ENCODE results near the gene RAPGEF2.
"Not testable (repeated sequence)": the region's sequence is repeated elsewhere in the genome, so short reads cannot be mapped to it uniquely, and the experiment has no call there.

RAPGEF2 gene

GRCh38 chr4:159075531-159075932 lies 27.3 kb upstream of the RAPGEF2 start:
- WGBS, 2 experiments (ENCODE audit: insufficient coverage in 2 of 2): 100% methylated on average over 1 to 2 of the region's 3 CpGs
- Histone ChIP-seq H3K4me1 (ENCODE audit: control insufficient read depth, insufficient read depth, low read length, poor library complexity, severe bottlenecking) (peaks cover 18% of the 10 kb centered on the region), H3K36me3 (ENCODE audit: control insufficient read depth, insufficient read depth, low read length) (no peaks in the 10 kb centered on the region), H3K27ac (ENCODE audit: low read depth, low read length, severe bottlenecking) (no peak overlapping the region), H3K9me3 (ENCODE audit: control insufficient read depth, low read length) (no peaks in the 10 kb centered on the region), H3K4me3 (ENCODE audit: extremely low read depth, insufficient read depth, low read length, poor library complexity, severe bottlenecking) (no peak overlapping the region)

DNA sequence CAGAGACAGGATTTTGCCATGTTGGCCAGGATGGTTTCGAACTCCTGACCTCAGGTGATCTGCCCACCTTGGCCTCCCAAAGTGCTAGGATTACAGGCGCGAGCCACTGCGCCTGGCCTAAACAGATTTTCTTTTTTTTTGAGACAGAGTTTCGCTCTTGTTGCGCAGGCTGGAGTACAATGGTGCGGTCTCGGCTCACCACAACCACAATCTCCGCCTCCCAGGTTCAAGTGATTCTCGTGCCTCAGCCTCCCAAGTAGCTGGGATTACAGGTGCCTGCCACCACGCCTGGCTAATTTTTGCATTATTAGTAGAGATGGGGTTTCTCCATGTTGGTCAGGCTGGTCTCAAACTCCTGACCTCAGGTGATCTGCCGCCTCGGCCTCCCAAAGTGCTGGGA lies 25.9 kb upstream of the RAPGEF2 start:
- not testable (repeated sequence) for H3K4me3 ChIP-seq (ENCODE audit: extremely low read depth, insufficient read depth, low read length, poor library complexity, severe bottlenecking); H3K36me3 ChIP-seq (ENCODE audit: control insufficient read depth, insufficient read depth, low read length); H3K9me3 ChIP-seq (ENCODE audit: control insufficient read depth, low read length); H3K27ac ChIP-seq (ENCODE audit: low read depth, low read length, severe bottlenecking); H3K4me1 ChIP-seq (ENCODE audit: control insufficient read depth, insufficient read depth, low read length, poor library complexity, severe bottlenecking)
- WGBS, 2 experiments (ENCODE audit: insufficient coverage in 2 of 2): 85 to 92% methylated on average over 12 to 13 of the region's 13 CpGs

- Histone ChIP-seq H3K4me1 (ENCODE audit: control insufficient read depth, insufficient read depth, low read length, poor library complexity, severe bottlenecking) (peaks cover under 1% of the 10 kb centered on the region), H3K9me3 (ENCODE audit: control insufficient read depth, low read length) (no peaks in the 10 kb centered on the region), H3K4me3 (ENCODE audit: extremely low read depth, insufficient read depth, low read length, poor library complexity, severe bottlenecking) (no peak overlapping the region), H3K27ac (ENCODE audit: low read depth, low read length, severe bottlenecking) (no peak overlapping the region), H3K36me3 (ENCODE audit: control insufficient read depth, insufficient read depth, low read length) (no peaks in the 10 kb centered on the region)
- WGBS, 2 experiments (ENCODE audit: insufficient coverage in 2 of 2): 89 to 94% methylated on average over 3 to 4 of the region's 6 CpGs
These were observed 25.0 kb upstream of the RAPGEF2 start for GRCh38 chr4:159077702-159078495.

DNA sequence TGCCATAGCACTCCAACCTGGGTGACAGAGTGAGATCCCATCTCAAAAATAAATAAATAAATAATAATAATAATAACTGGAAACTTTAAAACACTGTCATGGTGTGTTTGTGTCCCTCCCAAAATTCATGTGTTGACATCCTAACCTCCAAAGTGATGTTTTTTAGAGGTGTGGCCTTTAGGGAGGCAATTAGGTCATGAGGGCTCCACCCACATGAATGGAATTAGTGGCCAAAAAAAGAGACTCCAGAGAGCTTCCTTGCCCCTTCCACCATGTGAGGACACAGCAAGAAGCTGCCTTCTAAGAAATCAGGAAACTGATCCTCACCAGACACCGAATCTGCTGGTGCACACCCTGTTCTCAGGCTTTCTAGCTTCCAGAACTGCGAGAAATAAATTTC lies 23.8 kb upstream of the RAPGEF2 start:
- H3K4me3 ChIP-seq (ENCODE audit: extremely low read depth, insufficient read depth, low read length, poor library complexity, severe bottlenecking): no peak overlapping the region
- 89 to 95% methylated on average over 2 of the region's 2 CpGs for WGBS, 2 experiments (ENCODE audit: insufficient coverage in 2 of 2)
- H3K36me3 ChIP-seq (ENCODE audit: control insufficient read depth, insufficient read depth, low read length): no peaks in the 10 kb centered on the region
- H3K4me1 ChIP-seq (ENCODE audit: control insufficient read depth, insufficient read depth, low read length, poor library complexity, severe bottlenecking): no peaks in the 10 kb centered on the region
- no peak overlapping the region for H3K27ac ChIP-seq (ENCODE audit: low read depth, low read length, severe bottlenecking)
- H3K9me3 ChIP-seq (ENCODE audit: control insufficient read depth, low read length): no peaks in the 10 kb centered on the region

- no peak overlapping the region for H3K27ac ChIP-seq (ENCODE audit: low read depth, low read length, severe bottlenecking)
- H3K9me3 ChIP-seq (ENCODE audit: control insufficient read depth, low read length): no peaks in the 10 kb centered on the region
- no peaks in the 10 kb centered on the region for H3K36me3 ChIP-seq (ENCODE audit: control insufficient read depth, insufficient read depth, low read length)
- WGBS, 2 experiments (ENCODE audit: insufficient coverage in 2 of 2): 88% methylated on average over 2 of the region's 2 CpGs; no CpG with 5 or more reads in 1 of the 2 experiments
- no peak overlapping the region for H3K4me3 ChIP-seq (ENCODE audit: extremely low read depth, insufficient read depth, low read length, poor library complexity, severe bottlenecking)
- no peaks in the 10 kb centered on the region for H3K4me1 ChIP-seq (ENCODE audit: control insufficient read depth, insufficient read depth, low read length, poor library complexity, severe bottlenecking)
These were observed 16.3 kb upstream of the RAPGEF2 start for GRCh38 chr4:159086606-159087005.

DNA sequence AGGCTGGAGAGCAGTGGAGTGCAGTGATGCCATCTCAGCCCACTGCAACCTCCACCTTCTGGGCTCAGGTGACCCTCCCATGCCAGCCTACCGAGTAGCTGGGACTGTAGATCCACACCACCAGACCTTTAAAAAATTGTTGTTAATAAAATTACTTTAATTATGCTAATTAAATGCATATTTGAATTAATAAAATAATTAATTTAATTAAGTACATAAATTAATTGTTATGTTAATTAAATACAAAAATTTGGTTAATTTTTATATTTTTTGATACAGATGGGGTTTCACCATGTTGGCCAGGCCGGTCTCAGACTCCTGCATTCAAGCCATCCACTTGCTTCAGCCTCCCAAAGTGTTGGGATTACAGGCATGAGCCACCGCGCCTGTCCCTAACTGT lies 12.6 kb upstream of the RAPGEF2 start:
- WGBS, 2 experiments (ENCODE audit: insufficient coverage in 2 of 2): 93 to 96% methylated on average over 3 of the region's 4 CpGs
- Histone ChIP-seq H3K9me3 (ENCODE audit: control insufficient read depth, low read length) (no peaks in the 10 kb centered on the region), H3K4me1 (ENCODE audit: control insufficient read depth, insufficient read depth, low read length, poor library complexity, severe bottlenecking) (no peaks in the 10 kb centered on the region), H3K27ac (ENCODE audit: low read depth, low read length, severe bottlenecking) (no peak overlapping the region), H3K36me3 (ENCODE audit: control insufficient read depth, insufficient read depth, low read length) (no peaks in the 10 kb centered on the region), H3K4me3 (ENCODE audit: extremely low read depth, insufficient read depth, low read length, poor library complexity, severe bottlenecking) (no peak overlapping the region)

DNA sequence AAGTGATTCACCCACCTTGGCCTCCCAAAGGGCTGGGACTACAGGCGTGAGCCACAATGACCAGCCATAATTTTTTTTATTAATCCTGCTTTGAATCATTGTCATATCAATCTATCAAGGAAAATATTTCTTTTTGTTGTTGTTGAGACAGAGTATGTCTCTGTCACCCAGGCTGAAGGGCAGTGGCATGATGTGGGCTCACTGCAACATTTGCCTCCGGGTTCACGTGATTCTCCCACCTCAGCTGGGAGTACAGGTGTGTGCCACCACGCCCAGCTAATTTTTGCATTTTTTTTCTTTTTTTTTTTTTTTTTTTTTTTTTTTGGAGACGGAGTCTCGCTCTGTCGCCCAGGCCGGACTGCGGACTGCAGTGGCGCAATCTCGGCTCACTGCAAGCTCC lies 8.7 kb upstream of the RAPGEF2 start:
- not testable (repeated sequence) for H3K27ac ChIP-seq (ENCODE audit: low read depth, low read length, severe bottlenecking); H3K4me3 ChIP-seq (ENCODE audit: extremely low read depth, insufficient read depth, low read length, poor library complexity, severe bottlenecking); H3K36me3 ChIP-seq (ENCODE audit: control insufficient read depth, insufficient read depth, low read length); H3K9me3 ChIP-seq (ENCODE audit: control insufficient read depth, low read length); H3K4me1 ChIP-seq (ENCODE audit: control insufficient read depth, insufficient read depth, low read length, poor library complexity, severe bottlenecking)
- 100% methylated on average over 1 of the region's 11 CpGs; no CpG with 5 or more reads in 1 of the 2 experiments for whole genome bisulfite sequencing, 2 experiments (ENCODE audit: insufficient coverage in 2 of 2)

- no peak overlapping the region for H3K4me3 ChIP-seq (ENCODE audit: extremely low read depth, insufficient read depth, low read length, poor library complexity, severe bottlenecking)
- no peaks in the 10 kb centered on the region for H3K36me3 ChIP-seq (ENCODE audit: control insufficient read depth, insufficient read depth, low read length)
- no peaks in the 10 kb centered on the region for H3K9me3 ChIP-seq (ENCODE audit: control insufficient read depth, low read length)
- 80% methylated on average over 1 of the region's 3 CpGs; no CpG with 5 or more reads in 1 of the 2 experiments for WGBS, 2 experiments (ENCODE audit: insufficient coverage in 2 of 2)
- H3K27ac ChIP-seq (ENCODE audit: low read depth, low read length, severe bottlenecking): no peak overlapping the region
- H3K4me1 ChIP-seq (ENCODE audit: control insufficient read depth, insufficient read depth, low read length, poor library complexity, severe bottlenecking): peaks cover 9% of the 10 kb centered on the region
These were observed 6.4 kb upstream of the RAPGEF2 start for GRCh38 chr4:159096434-159096833.

GRCh38 chr4:159097144-159097543 lies 5.7 kb upstream of the RAPGEF2 start:
- Histone ChIP-seq H3K4me1 (ENCODE audit: control insufficient read depth, insufficient read depth, low read length, poor library complexity, severe bottlenecking) (peaks cover 9% of the 10 kb centered on the region), H3K4me3 (ENCODE audit: extremely low read depth, insufficient read depth, low read length, poor library complexity, severe bottlenecking) (no peak overlapping the region), H3K36me3 (ENCODE audit: control insufficient read depth, insufficient read depth, low read length) (no peaks in the 10 kb centered on the region), H3K27ac (ENCODE audit: low read depth, low read length, severe bottlenecking) (no peak overlapping the region), H3K9me3 (ENCODE audit: control insufficient read depth, low read length) (no peaks in the 10 kb centered on the region)
- WGBS, 2 experiments (ENCODE audit: insufficient coverage in 2 of 2): no CpG with 5 or more reads among the region's 1 CpG

GRCh38 chr4:159097785-159098184 lies 5.1 kb upstream of the RAPGEF2 start:
- Histone ChIP-seq H3K4me1 (ENCODE audit: control insufficient read depth, insufficient read depth, low read length, poor library complexity, severe bottlenecking) (peaks cover 9% of the 10 kb centered on the region), H3K9me3 (ENCODE audit: control insufficient read depth, low read length) (no peaks in the 10 kb centered on the region), H3K27ac (ENCODE audit: low read depth, low read length, severe bottlenecking) (peak overlapping the region; percentile 23), H3K36me3 (ENCODE audit: control insufficient read depth, insufficient read depth, low read length) (no peaks in the 10 kb centered on the region), H3K4me3 (ENCODE audit: extremely low read depth, insufficient read depth, low read length, poor library complexity, severe bottlenecking) (no peak overlapping the region)
- 0% methylated on average over 1 of the region's 1 CpG; no CpG with 5 or more reads in 1 of the 2 experiments for WGBS, 2 experiments (ENCODE audit: insufficient coverage in 2 of 2)

GRCh38 chr4:159098482-159099127 lies 4.3 kb upstream of the RAPGEF2 start:
- no peak overlapping the region for H3K27ac ChIP-seq (ENCODE audit: low read depth, low read length, severe bottlenecking)
- H3K9me3 ChIP-seq (ENCODE audit: control insufficient read depth, low read length): no peaks in the 10 kb centered on the region
- H3K36me3 ChIP-seq (ENCODE audit: control insufficient read depth, insufficient read depth, low read length): no peaks in the 10 kb centered on the region
- no peak overlapping the region for H3K4me3 ChIP-seq (ENCODE audit: extremely low read depth, insufficient read depth, low read length, poor library complexity, severe bottlenecking)
- H3K4me1 ChIP-seq (ENCODE audit: control insufficient read depth, insufficient read depth, low read length, poor library complexity, severe bottlenecking): peaks cover 9% of the 10 kb centered on the region
